SK-N-SH treated with all-trans-retinoic acid at 6 μM for 48 hours (cell line): Measurements from ENCODE around the gene GJC2.

ENCODE experiments used
- ARNTL ChIP-seq: fragments of 450-650 bp; formaldehyde crosslinking; IDR thresholded peaks from 2 replicates; pipeline ENCODE4 v1.5.0; 2020; ENCODE audit warnings: low read depth, mild to moderate bottlenecking, moderate library complexity, borderline replicate concordance
- CSDC2 ChIP-seq: fragments of 250-450 bp; sonication (Bioruptor Pico); IDR thresholded peaks from 2 replicates; pipeline ENCODE4 v1.5.0; 2020; ENCODE audit warnings: mild to moderate bottlenecking, moderate library complexity
- ESRRG ChIP-seq: fragments of 250-450 bp; sonication (Bioruptor Pico); IDR thresholded peaks from 2 replicates; pipeline ENCODE4 v1.6.1; 2021; ENCODE audit warnings: mild to moderate bottlenecking
- OSR1 ChIP-seq: fragments of 250-450 bp; sonication (Bioruptor Pico); IDR thresholded peaks from 2 replicates; pipeline ENCODE4 v1.8.0; 2022; ENCODE audit warnings: moderate library complexity, mild to moderate bottlenecking, inconsistent platforms
- PPARA ChIP-seq: fragments of 250-450 bp; sonication (Bioruptor Pico); IDR thresholded peaks from 2 replicates; pipeline ENCODE4 v1.5.0; 2020; ENCODE audit warnings: mild to moderate bottlenecking, borderline replicate concordance
- RARB ChIP-seq: fragments of 250-450 bp; sonication (Bioruptor Pico); IDR thresholded peaks from 2 replicates; pipeline ENCODE4 v1.8.0; 2021; ENCODE audit warnings: mild to moderate bottlenecking, moderate library complexity
- SNAI2 ChIP-seq: fragments of 250-450 bp; sonication (Bioruptor Pico); IDR thresholded peaks from 2 replicates; pipeline ENCODE4 v1.5.0; 2020; ENCODE audit warnings: mild to moderate bottlenecking, moderate library complexity
- ZFP3 ChIP-seq: fragments of 250-450 bp; sonication (Bioruptor Pico); IDR thresholded peaks from 2 replicates; pipeline ENCODE4 v1.5.0; 2020; ENCODE audit warnings: mild to moderate bottlenecking, moderate library complexity
- ZFP30 ChIP-seq: fragments of 450-650 bp; formaldehyde crosslinking; IDR thresholded peaks from 2 replicates; pipeline ENCODE4 v1.5.0; 2022; ENCODE audit warnings: mild to moderate bottlenecking, moderate library complexity
- ZNF565 ChIP-seq: fragments of 450-650 bp; formaldehyde crosslinking; conservative IDR thresholded peaks from 2 replicates; pipeline ENCODE4 v1.5.0; 2020; ENCODE audit warnings: low read depth, mild to moderate bottlenecking, moderate library complexity
- ZNF8 ChIP-seq: fragments of 450-650 bp; formaldehyde crosslinking; IDR thresholded peaks from 2 replicates; pipeline ENCODE4 v1.5.0; 2020; ENCODE audit warnings: mild to moderate bottlenecking, moderate library complexity
- TF ChIP-seq, protein P1 (sequence below): fragments of 250-450 bp; sonication (Bioruptor Pico); IDR thresholded peaks from 2 replicates; pipeline ENCODE4 v1.8.0; 2020; ENCODE audit warnings: mild to moderate bottlenecking, moderate library complexity, borderline replicate concordance
- TF ChIP-seq, protein P2 (sequence below): fragments of 250-450 bp; sonication (Bioruptor Pico); IDR thresholded peaks from 2 replicates; pipeline ENCODE4 v1.5.1; 2020; ENCODE audit warnings: low read depth, mild to moderate bottlenecking, moderate library complexity
- TF ChIP-seq, protein P3 (sequence below): fragments of 250-450 bp; sonication (Bioruptor Pico); IDR thresholded peaks from 2 replicates; pipeline ENCODE4 v1.8.0; 2021; ENCODE audit warnings: low read depth, mild to moderate bottlenecking, moderate library complexity, borderline replicate concordance

DNA sequence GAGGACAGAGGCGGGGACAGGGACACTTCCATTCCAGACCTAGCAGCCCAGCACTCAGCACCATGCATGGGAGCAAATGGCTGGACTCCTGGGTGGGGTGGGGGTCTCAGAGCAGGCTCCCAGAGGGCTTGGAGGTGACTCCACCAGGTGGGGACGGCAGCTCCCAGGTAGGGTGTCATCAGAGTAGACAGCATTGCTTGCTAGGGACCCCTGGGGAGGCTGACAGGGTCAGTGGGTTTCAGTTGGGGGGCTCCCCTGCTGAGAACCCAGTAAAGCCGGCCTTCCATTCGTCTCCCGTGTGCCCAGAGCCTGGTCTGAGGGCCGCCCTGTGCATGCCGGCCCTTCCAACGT, 4.8 kb upstream of the GJC2 start:
- TF ChIP-seq ZFP3 (CRISPR knock-in tag) (no peak), PPARA (CRISPR knock-in tag) (no peak), ARNTL (CRISPR knock-in tag) (no peak), RARB (no peak), ZFP30 (CRISPR knock-in tag) (no peak), OSR1 (CRISPR knock-in tag) (no peak), SNAI2 (CRISPR knock-in tag) (no peak), CSDC2 (CRISPR knock-in tag) (no peak), ZNF565 (CRISPR knock-in tag) (no peak), ZNF8 (CRISPR knock-in tag) (no peak), ESRRG (no peak)
- TF ChIP-seq, protein P1, sequence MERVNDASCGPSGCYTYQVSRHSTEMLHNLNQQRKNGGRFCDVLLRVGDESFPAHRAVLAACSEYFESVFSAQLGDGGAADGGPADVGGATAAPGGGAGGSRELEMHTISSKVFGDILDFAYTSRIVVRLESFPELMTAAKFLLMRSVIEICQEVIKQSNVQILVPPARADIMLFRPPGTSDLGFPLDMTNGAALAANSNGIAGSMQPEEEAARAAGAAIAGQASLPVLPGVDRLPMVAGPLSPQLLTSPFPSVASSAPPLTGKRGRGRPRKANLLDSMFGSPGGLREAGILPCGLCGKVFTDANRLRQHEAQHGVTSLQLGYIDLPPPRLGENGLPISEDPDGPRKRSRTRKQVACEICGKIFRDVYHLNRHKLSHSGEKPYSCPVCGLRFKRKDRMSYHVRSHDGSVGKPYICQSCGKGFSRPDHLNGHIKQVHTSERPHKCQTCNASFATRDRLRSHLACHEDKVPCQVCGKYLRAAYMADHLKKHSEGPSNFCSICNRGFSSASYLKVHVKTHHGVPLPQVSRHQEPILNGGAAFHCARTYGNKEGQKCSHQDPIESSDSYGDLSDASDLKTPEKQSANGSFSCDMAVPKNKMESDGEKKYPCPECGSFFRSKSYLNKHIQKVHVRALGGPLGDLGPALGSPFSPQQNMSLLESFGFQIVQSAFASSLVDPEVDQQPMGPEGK (CRISPR knock-in tag), result no peak
- TF ChIP-seq, protein P2, sequence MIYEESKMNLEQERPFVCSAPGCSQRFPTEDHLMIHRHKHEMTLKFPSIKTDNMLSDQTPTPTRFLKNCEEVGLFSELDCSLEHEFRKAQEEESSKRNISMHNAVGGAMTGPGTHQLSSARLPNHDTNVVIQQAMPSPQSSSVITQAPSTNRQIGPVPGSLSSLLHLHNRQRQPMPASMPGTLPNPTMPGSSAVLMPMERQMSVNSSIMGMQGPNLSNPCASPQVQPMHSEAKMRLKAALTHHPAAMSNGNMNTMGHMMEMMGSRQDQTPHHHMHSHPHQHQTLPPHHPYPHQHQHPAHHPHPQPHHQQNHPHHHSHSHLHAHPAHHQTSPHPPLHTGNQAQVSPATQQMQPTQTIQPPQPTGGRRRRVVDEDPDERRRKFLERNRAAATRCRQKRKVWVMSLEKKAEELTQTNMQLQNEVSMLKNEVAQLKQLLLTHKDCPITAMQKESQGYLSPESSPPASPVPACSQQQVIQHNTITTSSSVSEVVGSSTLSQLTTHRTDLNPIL (CRISPR knock-in tag), result no peak
- TF ChIP-seq, protein P3, sequence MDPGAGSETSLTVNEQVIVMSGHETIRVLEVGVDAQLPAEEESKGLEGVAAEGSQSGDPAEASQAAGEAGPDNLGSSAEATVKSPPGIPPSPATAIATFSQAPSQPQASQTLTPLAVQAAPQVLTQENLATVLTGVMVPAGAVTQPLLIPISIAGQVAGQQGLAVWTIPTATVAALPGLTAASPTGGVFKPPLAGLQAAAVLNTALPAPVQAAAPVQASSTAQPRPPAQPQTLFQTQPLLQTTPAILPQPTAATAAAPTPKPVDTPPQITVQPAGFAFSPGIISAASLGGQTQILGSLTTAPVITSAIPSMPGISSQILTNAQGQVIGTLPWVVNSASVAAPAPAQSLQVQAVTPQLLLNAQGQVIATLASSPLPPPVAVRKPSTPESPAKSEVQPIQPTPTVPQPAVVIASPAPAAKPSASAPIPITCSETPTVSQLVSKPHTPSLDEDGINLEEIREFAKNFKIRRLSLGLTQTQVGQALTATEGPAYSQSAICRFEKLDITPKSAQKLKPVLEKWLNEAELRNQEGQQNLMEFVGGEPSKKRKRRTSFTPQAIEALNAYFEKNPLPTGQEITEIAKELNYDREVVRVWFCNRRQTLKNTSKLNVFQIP (CRISPR knock-in tag), result no peak
